Keratinocyte (primary cell): Measurements from ENCODE around the gene CSDE1. TPM values are rescaled to one million over a fixed set of nuclear protein-coding genes. Genes with fewer than 3 reads are reported as not detected.
A peak's percentile ranks its signal among the peaks of the same experiment; 100 is the strongest.
"Not testable (repeated sequence)": the region's sequence is repeated elsewhere in the genome, so short reads cannot be mapped to it uniquely, and the experiment has no call there.

Source experiments
- DNase-seq: peaks from one replicate; pipeline ENCODE4 v3.0.0-alpha.2; 2011; ENCODE audit warnings: low read depth, missing footprints, low spot score
- FAIRE-seq: peaks from 2 replicates; lab custom pipeline; 2011; peaks lifted over from hg19 to GRCh38; lab: Jason Lieb, UNC
- H2AFZ ChIP-seq: 2 replicates; pipeline ENCODE4 v1.6.0; 2012; ENCODE audit warnings: low read length, control low read depth, inconsistent platforms; ENCODE audit not compliant: control insufficient read depth
- H3K27ac ChIP-seq: 2 replicates; pipeline ENCODE4 v1.5.1; 2011; ENCODE audit warnings: low read length; ENCODE audit not compliant: control insufficient read depth, insufficient read depth
- H3K27me3 ChIP-seq: 3 replicates; pipeline ENCODE4 v1.6.0; 2011; ENCODE audit warnings: low read length; ENCODE audit not compliant: control insufficient read depth, insufficient read depth; ENCODE audit errors: extremely low read depth
- H3K36me3 ChIP-seq, 2 experiments: 2 replicates in 1 of 2; 3 replicates in 1 of 2; pipeline ENCODE4 v1.5.1; 2011; ENCODE audit warnings: low read length in 2 of 2, mild to moderate bottlenecking in 1 of 2; ENCODE audit not compliant: control insufficient read depth in 2 of 2, insufficient read depth in 2 of 2; ENCODE audit errors: extremely low read depth in 1 of 2
- H3K4me1 ChIP-seq: 3 replicates; pipeline ENCODE4 v1.5.1; 2011; ENCODE audit warnings: low read length; ENCODE audit not compliant: control insufficient read depth, insufficient read depth; ENCODE audit errors: extremely low read depth
- H3K4me2 ChIP-seq: 3 replicates; pipeline ENCODE4 v1.6.0; 2011; ENCODE audit warnings: low read depth, low read length; ENCODE audit not compliant: control insufficient read depth, insufficient read depth; ENCODE audit errors: extremely low read depth
- H3K4me3 ChIP-seq, 3 experiments: fragments of 200-600 bp in 1 of 3; sonication (generic) in 1 of 3; 2 replicates in 2 of 3; 3 replicates in 1 of 3; pipeline ENCODE4 v1.5.1; 2011 to 2016; ENCODE audit warnings: low read length in 3 of 3, mild to moderate bottlenecking in 3 of 3, control low read depth in 2 of 3, inconsistent platforms in 1 of 3, low read depth in 1 of 3, mixed read lengths in 1 of 3, mixed run types in 1 of 3, moderate library complexity in 1 of 3; ENCODE audit not compliant: control insufficient read depth in 2 of 3, insufficient read depth in 2 of 3; ENCODE audit errors: extremely low read depth in 1 of 3
- H3K79me2 ChIP-seq: 2 replicates; pipeline ENCODE4 v1.6.0; 2012; ENCODE audit warnings: low read length; ENCODE audit not compliant: control insufficient read depth, insufficient read depth
- H3K9ac ChIP-seq: 3 replicates; pipeline ENCODE4 v1.6.0; 2011; ENCODE audit warnings: low read length; ENCODE audit not compliant: control insufficient read depth, insufficient read depth; ENCODE audit errors: extremely low read depth
- H3K9me1 ChIP-seq: 3 replicates; pipeline ENCODE4 v1.6.0; 2011; ENCODE audit warnings: low read length; ENCODE audit not compliant: control insufficient read depth, insufficient read depth; ENCODE audit errors: extremely low read depth
- H3K9me3 ChIP-seq: 2 replicates; pipeline ENCODE4 v1.5.1; 2012; ENCODE audit warnings: low read depth, low read length; ENCODE audit not compliant: control insufficient read depth
- H4K20me1 ChIP-seq: 3 replicates; pipeline ENCODE4 v1.6.0; 2011; ENCODE audit warnings: low read length; ENCODE audit not compliant: control insufficient read depth, insufficient read depth; ENCODE audit errors: extremely low read depth
- CTCF ChIP-seq, 3 experiments: IDR thresholded peaks in 1 of 3; conservative IDR thresholded peaks in 1 of 3; optimal IDR thresholded peaks in 1 of 3; 2 replicates in 2 of 3; 3 replicates in 1 of 3; pipeline versions ENCODE3 to v1.5.1; 2011; ENCODE audit warnings: low read length in 3 of 3, mild to moderate bottlenecking in 3 of 3, moderate library complexity in 2 of 3, control low read depth in 1 of 3, inconsistent platforms in 1 of 3; ENCODE audit not compliant: insufficient read depth in 2 of 3; ENCODE audit errors: extremely low read depth in 1 of 3
- EZH2 ChIP-seq: IDR thresholded peaks from one replicate; pipeline ENCODE4 v1.6.1; 2012; ENCODE audit warnings: inconsistent platforms, mild to moderate bottlenecking, low read length, moderate library complexity
- dilution Hi-C: fragments of 300-500 bp; cut with MboI; formaldehyde crosslinking; loops from one replicate; pipeline ENCODE4 v1.7.0; 2020; ENCODE audit warnings: low sequenced_read_pairs; ENCODE audit not compliant: extremely low pct_ligation_motif_present
- polyA minus RNA-seq, 3 experiments: library from RNA; depleted of rRNA, polyadenylated mRNA; stranded (reverse); fragments of >200 nt; gene quantifications; 1 replicate in 1 of 3; 2 replicates in 1 of 3; 3 replicates in 1 of 3; pipeline ENCODE4 v1.2.3, GENCODE V29; 2011
- polyA plus RNA-seq, 5 experiments: library from polyadenylated mRNA; depleted of rRNA in 3 of 5; stranded (reverse) in 3 of 5; stranded (forward) in 1 of 5; unstranded in 1 of 5; fragments of >200 nt; gene quantifications; 1 replicate in 1 of 5; 2 replicates in 3 of 5; 3 replicates in 1 of 5; pipeline versions ENCODE4 v1.2.1 to v1.2.3, GENCODE V29; 2011 to 2012; ENCODE audit warnings: missing spikeins in 2 of 5, low read depth in 1 of 5, low replicate concordance in 1 of 5

Gene CSDE1
- polyA plus RNA-seq: 190 to 268 TPM (median 249 TPM) in 3 replicates
- 315 TPM for polyA plus RNA-seq (2011; ENCODE audit: low read depth)
- polyA plus RNA-seq (2011; cell fraction: cytosol; rRNA removed): 212 and 299 TPM in 2 replicates
- 156 and 198 TPM in 2 replicates for polyA plus RNA-seq (2011; cell fraction: nucleus; rRNA removed)
- polyA plus RNA-seq (2012; ENCODE audit: low replicate concordance): 260 and 325 TPM in 2 replicates
- 123 to 484 TPM (median 383 TPM) in 3 replicates for polyA minus RNA-seq
- polyA minus RNA-seq (2011; cell fraction: cytosol; rRNA and poly(A)+ RNA removed): 439 TPM
- 105 and 185 TPM in 2 replicates for polyA minus RNA-seq (2011; cell fraction: nucleus; rRNA and poly(A)+ RNA removed)

GRCh38 chr1:114757455-114758255, at the start of gene CSDE1:
CSDE1 (minus strand) TSS chr1:114757984; CDS start chr1:114739890, 18,094 bp downstream.
- FAIRE-seq (peak; percentile 79), DNase-seq (peak; percentile 97)
- Histone ChIP-seq H2AFZ (peak within 1 kb of the TSS; percentile 83), H3K79me2 (peaks cover 50% of the 10 kb centered on the region), H3K27ac (peak within 1 kb of the TSS; percentile 99), H3K36me3 (peaks cover 0 to 3% of the 10 kb centered on the region in 2 experiments), H3K4me3 (peak within 1 kb of the TSS; percentile 79 to 99 (median 94)), H3K4me2 (peak within 1 kb of the TSS; percentile 92), H3K4me1 (peaks cover 30% of the 10 kb centered on the region), H3K9me3 (no peaks in the 10 kb centered on the region), H4K20me1 (peaks cover 34% of the 10 kb centered on the region), H3K9ac (peak within 1 kb of the TSS; percentile 100), H3K9me1 (peaks cover 4% of the 10 kb centered on the region), H3K27me3 (no peaks in the 10 kb centered on the region)
- TF ChIP-seq CTCF (optimal IDR thresholded peaks at IDR 0.05 in 1 of 3, IDR thresholded peaks at IDR 0.05 in 1 of 3, conservative IDR thresholded peaks at IDR 0.05 in 1 of 3; ENCODE audit: extremely low read depth in 1 of 3, insufficient read depth in 2 of 3, low read length in 3 of 3) (peak; percentile 50 to 70 (median 57)), EZH2 (no peak)
- dilution Hi-C loops: no loop called here

DNA sequence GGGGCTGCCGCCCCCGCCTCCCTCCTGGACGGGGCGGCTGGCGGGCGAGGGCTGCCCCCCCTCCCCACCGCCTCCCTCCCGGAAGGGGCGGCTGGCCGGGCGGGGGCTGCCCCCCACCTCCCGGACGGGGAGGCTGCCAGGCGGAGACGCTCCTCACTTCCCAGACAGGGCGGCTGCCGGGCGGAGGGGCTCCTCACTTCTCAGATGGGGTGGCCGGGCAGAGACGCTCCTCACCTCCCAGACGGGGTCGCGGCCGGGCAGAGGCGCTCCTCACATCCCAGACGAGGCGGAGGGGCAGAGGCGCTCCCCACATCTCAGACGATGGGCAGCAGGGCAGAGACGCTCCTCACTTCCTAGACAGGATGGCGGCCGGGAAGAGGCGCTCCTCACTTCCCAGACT, 46.7 kb upstream of the CSDE1 start:
- H3K27me3 ChIP-seq, H3K9me3 ChIP-seq, H3K36me3 ChIP-seq, H3K4me2 ChIP-seq, H3K9ac ChIP-seq, FAIRE-seq, dilution Hi-C loops, H3K4me3 ChIP-seq, H2AFZ ChIP-seq, H4K20me1 ChIP-seq, H3K9me1 ChIP-seq, H3K27ac ChIP-seq, DNase-seq, H3K79me2 ChIP-seq: not testable (repeated sequence)
- H3K4me1 ChIP-seq: peaks cover 12% of the 10 kb centered on the region
